Colonic mucosa (tissue), 4 donors: ENCODE data around the gene C1orf210. TPM values are rescaled to one million over a fixed set of nuclear protein-coding genes. Genes with fewer than 3 reads are reported as not detected.

Experiments
- DNase-seq: peaks from one replicate; pipeline ENCODE4 v3.0.0-alpha.2; 2020
- H3K27ac ChIP-seq: fragments of 200-600 bp; one replicate; pipeline ENCODE4 v1.8.0; 2021
- H3K27me3 ChIP-seq: fragments of 200-600 bp; one replicate; pipeline ENCODE4 v1.8.0; 2021
- H3K36me3 ChIP-seq: fragments of 200-600 bp; one replicate; pipeline ENCODE4 v1.8.0; 2021
- H3K4me1 ChIP-seq: fragments of 200-600 bp; one replicate; pipeline ENCODE4 v1.8.0; 2021; ENCODE audit warnings: mild to moderate bottlenecking
- H3K4me3 ChIP-seq: fragments of 200-600 bp; one replicate; pipeline ENCODE4 v1.8.0; 2021
- H3K9ac ChIP-seq, 2 donors: one replicate each; pipeline ENCODE4 v1.7.0; 2013; ENCODE audit warnings: control low read depth in 2 of 2, low read depth in 2 of 2, low read length in 2 of 2
- H3K9me3 ChIP-seq: fragments of 200-600 bp; one replicate; pipeline ENCODE4 v1.8.0; 2021
- intact Hi-C: fragments of 100-400 bp; cut with DNase I; formaldehyde crosslinking; loops from one replicate; pipeline ENCODE4 v1.14.1; 2022
- total RNA-seq, 2 donors: library from RNA; stranded (reverse); fragmentation: NEBNext Ultra II Directional in 1 of 2; extraction: Animal tissue kit (Norgen Biotek cat#: 25700) in 1 of 2; gene quantifications; one replicate each; pipeline ENCODE4 v1.2.1, GENCODE V29; 2021
- TF ChIP-seq, protein P1 (sequence below): fragments of 200-600 bp; IDR thresholded peaks from one replicate; pipeline ENCODE4 v1.8.0; 2022; ENCODE audit warnings: antibody characterized with exemption, mild to moderate bottlenecking
- donor health status: healthy.
- donor health status: DM: no; HTN: no; CAD: no.
- donor health status: DM: no; HTN: no; CAD: no.

Gene C1orf210
- total RNA-seq, 2 donors from 2014 or later, result 67.4 to 94.3 TPM

DNA sequence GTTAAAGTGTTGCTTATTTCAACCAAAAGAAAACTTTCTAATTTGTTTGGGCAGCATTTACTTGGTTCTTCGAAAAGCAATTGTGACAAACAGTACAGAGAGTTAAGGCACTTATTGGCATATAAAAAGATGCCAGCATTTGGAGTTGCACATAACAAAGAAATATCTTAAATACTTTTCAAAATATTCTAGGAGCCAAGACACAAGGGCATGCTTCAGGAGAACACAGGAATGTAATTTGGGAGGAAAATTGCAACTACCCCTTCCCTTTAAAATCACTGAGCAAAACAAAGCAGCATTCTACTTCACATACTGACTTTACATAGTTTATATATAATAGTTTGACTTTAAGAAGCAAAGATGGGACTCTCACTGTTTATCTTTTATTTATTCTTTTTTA lies 10.8 kb upstream of the C1orf210 start:
- Histone ChIP-seq H3K9ac (no peak overlapping the region), H3K9me3 (no peaks in the 10 kb centered on the region), H3K27me3 (no peaks in the 10 kb centered on the region), H3K4me1 (peaks cover 4% of the 10 kb centered on the region), H3K4me3 (no peak overlapping the region), H3K36me3 (no peaks in the 10 kb centered on the region), H3K27ac (no peak overlapping the region)
- no peak for DNase-seq
- intact Hi-C loops, result no loop called here
- TF ChIP-seq, protein P1, sequence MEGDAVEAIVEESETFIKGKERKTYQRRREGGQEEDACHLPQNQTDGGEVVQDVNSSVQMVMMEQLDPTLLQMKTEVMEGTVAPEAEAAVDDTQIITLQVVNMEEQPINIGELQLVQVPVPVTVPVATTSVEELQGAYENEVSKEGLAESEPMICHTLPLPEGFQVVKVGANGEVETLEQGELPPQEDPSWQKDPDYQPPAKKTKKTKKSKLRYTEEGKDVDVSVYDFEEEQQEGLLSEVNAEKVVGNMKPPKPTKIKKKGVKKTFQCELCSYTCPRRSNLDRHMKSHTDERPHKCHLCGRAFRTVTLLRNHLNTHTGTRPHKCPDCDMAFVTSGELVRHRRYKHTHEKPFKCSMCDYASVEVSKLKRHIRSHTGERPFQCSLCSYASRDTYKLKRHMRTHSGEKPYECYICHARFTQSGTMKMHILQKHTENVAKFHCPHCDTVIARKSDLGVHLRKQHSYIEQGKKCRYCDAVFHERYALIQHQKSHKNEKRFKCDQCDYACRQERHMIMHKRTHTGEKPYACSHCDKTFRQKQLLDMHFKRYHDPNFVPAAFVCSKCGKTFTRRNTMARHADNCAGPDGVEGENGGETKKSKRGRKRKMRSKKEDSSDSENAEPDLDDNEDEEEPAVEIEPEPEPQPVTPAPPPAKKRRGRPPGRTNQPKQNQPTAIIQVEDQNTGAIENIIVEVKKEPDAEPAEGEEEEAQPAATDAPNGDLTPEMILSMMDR, result no peak

GRCh38 chr1:43294761-43295160 lies 9.4 kb upstream of the C1orf210 start:
- intact Hi-C loops, result no loop called here
- H3K36me3 ChIP-seq, result no peaks in the 10 kb centered on the region
- H3K27ac ChIP-seq, result peak overlapping the region; percentile 31
- no peak for DNase-seq
- TF ChIP-seq, protein P1, result no peak
- no peaks in the 10 kb centered on the region for H3K9me3 ChIP-seq
- no peak overlapping the region for H3K9ac ChIP-seq
- H3K27me3 ChIP-seq, result no peaks in the 10 kb centered on the region
- H3K4me3 ChIP-seq, result no peak overlapping the region
- peaks cover 4% of the 10 kb centered on the region for H3K4me1 ChIP-seq

- Histone ChIP-seq H3K27me3 (no peaks in the 10 kb centered on the region), H3K36me3 (no peaks in the 10 kb centered on the region), H3K9ac (no peak overlapping the region), H3K4me1 (peaks cover 4% of the 10 kb centered on the region), H3K27ac (peak overlapping the region; percentile 31), H3K9me3 (no peaks in the 10 kb centered on the region), H3K4me3 (no peak overlapping the region)
- DNase-seq, result peak; percentile 78
- TF ChIP-seq, protein P1, result no peak
- intact Hi-C loops, result no loop called here
These were observed 8.7 kb upstream of the C1orf210 start for GRCh38 chr1:43293896-43294760.

- intact Hi-C loops, result no loop called here
- Histone ChIP-seq H3K9ac (no peak overlapping the region), H3K4me3 (no peak overlapping the region), H3K36me3 (no peaks in the 10 kb centered on the region), H3K9me3 (no peaks in the 10 kb centered on the region), H3K4me1 (peaks cover 4% of the 10 kb centered on the region), H3K27ac (no peak overlapping the region), H3K27me3 (no peaks in the 10 kb centered on the region)
- DNase-seq, result no peak
- TF ChIP-seq, protein P1, result no peak
These were observed 7.8 kb upstream of the C1orf210 start for GRCh38 chr1:43293176-43293575.

- H3K27me3 ChIP-seq, result no peaks in the 10 kb centered on the region
- no peak for DNase-seq
- no peak overlapping the region for H3K27ac ChIP-seq
- H3K9me3 ChIP-seq, result no peaks in the 10 kb centered on the region
- no peaks in the 10 kb centered on the region for H3K36me3 ChIP-seq
- TF ChIP-seq, protein P1, result no peak
- intact Hi-C loops, result no loop called here
- H3K9ac ChIP-seq, result no peak overlapping the region
- H3K4me3 ChIP-seq, result no peak overlapping the region
- H3K4me1 ChIP-seq, result peaks cover 4% of the 10 kb centered on the region
These were observed 7.3 kb upstream of the C1orf210 start for GRCh38 chr1:43292679-43293078.
